A549 (cell line): ENCODE results near the gene MYO15B. TPM values are rescaled to one million over a fixed set of nuclear protein-coding genes. Genes with fewer than 3 reads are reported as not detected.
A peak's percentile ranks its signal among the peaks of the same experiment; 100 is the strongest.

Experiments used
- ATOH8 ChIP-seq: fragments of 250-450 bp; sonication (Bioruptor Pico); IDR thresholded peaks from 2 replicates; pipeline ENCODE4 v1.5.0; 2020; ENCODE audit warnings: low read depth, mild to moderate bottlenecking, moderate library complexity
- BHLHE40 ChIP-seq: IDR thresholded peaks from 2 replicates; pipeline ENCODE4 v1.6.1; 2012; ENCODE audit warnings: low read depth, low read length, inconsistent platforms
- EHF ChIP-seq: fragments of 250-450 bp; sonication (Bioruptor Pico); IDR thresholded peaks from 2 replicates; pipeline ENCODE4 v1.5.0; 2020; ENCODE audit warnings: mild to moderate bottlenecking
- EP300 ChIP-seq, 2 experiments: fragments of >200 bp; sonication (Bioruptor Twin); formaldehyde crosslinking; IDR thresholded peaks; 2 replicates in 1 of 2; 3 replicates in 1 of 2; pipeline ENCODE4 v1.6.1; 2016 to 2017
- FOSL2 ChIP-seq, 2 experiments: fragments of 450-650 bp in 1 of 2; fragments of >200 bp in 1 of 2; sonication (Bioruptor Twin) in 1 of 2; formaldehyde crosslinking; IDR thresholded peaks; 2 replicates each; pipeline versions ENCODE4 v1.5.0 to v1.6.1; 2016 to 2020; ENCODE audit warnings: mild to moderate bottlenecking in 1 of 2, moderate library complexity in 1 of 2
- HDAC2 ChIP-seq: fragments of 200-600 bp; sonication (generic); IDR thresholded peaks from 2 replicates; pipeline ENCODE4 v1.6.1; 2016
- HES2 ChIP-seq: fragments of >200 bp; sonication (Bioruptor Twin); formaldehyde crosslinking; IDR thresholded peaks from 2 replicates; pipeline ENCODE4 v1.6.1; 2016
- HOXA7 ChIP-seq: fragments of 250-450 bp; sonication (Bioruptor Pico); IDR thresholded peaks from 2 replicates; pipeline ENCODE4 v1.5.0; 2020; ENCODE audit warnings: mild to moderate bottlenecking, moderate library complexity
- JUN ChIP-seq, 2 experiments: fragments of >200 bp; sonication (Bioruptor Twin); formaldehyde crosslinking; IDR thresholded peaks; 2 replicates in 1 of 2; 3 replicates in 1 of 2; pipeline ENCODE4 v1.6.1; 2016 to 2017
- MYC ChIP-seq: IDR thresholded peaks from 2 replicates; pipeline ENCODE4 v1.6.1; 2012; ENCODE audit warnings: mild to moderate bottlenecking, inconsistent platforms, low read length, improper control_type of control experiment, borderline replicate concordance
- NFE2L2 ChIP-seq: fragments of 150-350 bp; conservative IDR thresholded peaks from 2 replicates; pipeline ENCODE4 v1.6.1; 2014; ENCODE audit warnings: low read length
- RAD21 ChIP-seq, 2 experiments: fragments of >200 bp in 1 of 2; sonication (Bioruptor Twin) in 1 of 2; formaldehyde crosslinking in 1 of 2; IDR thresholded peaks in 1 of 2; conservative IDR thresholded peaks in 1 of 2; 2 replicates in 1 of 2; 3 replicates in 1 of 2; pipeline ENCODE4 v1.6.1; 2012 to 2018; ENCODE audit warnings: inconsistent platforms in 1 of 2
- RARB ChIP-seq: fragments of 250-450 bp; sonication (Bioruptor Pico); IDR thresholded peaks from 2 replicates; pipeline ENCODE4 v1.8.0; 2021; ENCODE audit warnings: mild to moderate bottlenecking, moderate library complexity
- RCOR1 ChIP-seq: fragments of 150-350 bp; IDR thresholded peaks from 2 replicates; pipeline ENCODE4 v1.6.1; 2014; ENCODE audit warnings: antibody characterized with exemption, low read length, low read depth
- RFX5 ChIP-seq: fragments of 450-650 bp; IDR thresholded peaks from 2 replicates; pipeline ENCODE4 v1.7.1; 2014; ENCODE audit warnings: antibody characterized with exemption, mild to moderate bottlenecking, moderate library complexity
- SREBF2 ChIP-seq: fragments of 450-650 bp; IDR thresholded peaks from 2 replicates; pipeline ENCODE4 v1.6.1; 2014; ENCODE audit warnings: mild to moderate bottlenecking, moderate library complexity
- TP53 ChIP-seq: fragments of 250-450 bp; sonication (Bioruptor Pico); IDR thresholded peaks from 2 replicates; pipeline ENCODE4 v1.5.0; 2021; ENCODE audit warnings: mild to moderate bottlenecking, moderate library complexity
- ZNF302 ChIP-seq: fragments of 250-450 bp; sonication (Bioruptor Pico); IDR thresholded peaks from 2 replicates; pipeline ENCODE4 v1.9.0; 2021; ENCODE audit warnings: inconsistent platforms, mild to moderate bottlenecking, moderate library complexity
- ZSCAN20 ChIP-seq: fragments of 250-450 bp; sonication (Bioruptor Pico); IDR thresholded peaks from 2 replicates; pipeline ENCODE4 v1.8.0; 2022; ENCODE audit warnings: mild to moderate bottlenecking, moderate library complexity
- polyA plus RNA-seq, 4 experiments: library from polyadenylated mRNA; depleted of rRNA in 3 of 4; stranded (reverse); fragments of >200 nt; fragmentation: RNase III in 1 of 4; extraction: RNeasy Plus Mini Kit Qiagen cat#74134 plus additional on column Dnase treatment in 1 of 4; gene quantifications; 2 replicates in 3 of 4; 3 replicates in 1 of 4; pipeline ENCODE4 v1.2.3, GENCODE V29; 2011 to 2017
- TF ChIP-seq, protein P1 (sequence below): fragments of 200-600 bp; sonication (generic); IDR thresholded peaks from 2 replicates; pipeline ENCODE4 v1.6.1; 2016; ENCODE audit warnings: antibody characterized with exemption, mild to moderate bottlenecking, moderate library complexity
- TF ChIP-seq, protein P2 (sequence below): fragments of 450-650 bp; IDR thresholded peaks from 2 replicates; pipeline ENCODE4 v1.6.1; 2014; ENCODE audit warnings: antibody characterized with exemption
- TF ChIP-seq, protein P3 (sequence below): IDR thresholded peaks from 2 replicates; pipeline ENCODE4 v1.6.1; 2012; ENCODE audit warnings: low read depth, borderline replicate concordance

Gene MYO15B
- polyA plus RNA-seq, 2 of the 4 experiments (the other 2 are of a cell fraction), result 12.4 to 33.9 TPM

GRCh38 chr17:75589012-75589918, 1.7 kb downstream of the MYO15B start (continued):
- TF ChIP-seq RFX5 (no peak), NFE2L2 (no peak), BHLHE40 (no peak), SREBF2 (no peak), HOXA7 (CRISPR knock-in tag) (no peak), HDAC2 (no peak), EP300 (IDR thresholded peaks at IDR 0.05) (no peak), ZSCAN20 (CRISPR knock-in tag) (no peak), EHF (CRISPR knock-in tag) (no peak), MYC (peak; percentile 35; the same call in 1 of the 2 replicates), ZNF302 (no peak), JUN (IDR thresholded peaks at IDR 0.05) (peak in 1 of 2 experiments; percentile 45; a peak in 1 of 5 replicates), RCOR1 (no peak), ATOH8 (CRISPR knock-in tag) (no peak), TP53 (no peak), FOSL2 (IDR thresholded peaks at IDR 0.05) (no peak), FOSL2 (CRISPR knock-in tag; IDR thresholded peaks at IDR 0.05) (no peak), RARB (no peak), RAD21 (conservative IDR thresholded peaks at IDR 0.05 in 1 of 2, IDR thresholded peaks at IDR 0.05 in 1 of 2) (peak; percentile 50 to 83), HES2 (no peak)
- TF ChIP-seq, protein P1, sequence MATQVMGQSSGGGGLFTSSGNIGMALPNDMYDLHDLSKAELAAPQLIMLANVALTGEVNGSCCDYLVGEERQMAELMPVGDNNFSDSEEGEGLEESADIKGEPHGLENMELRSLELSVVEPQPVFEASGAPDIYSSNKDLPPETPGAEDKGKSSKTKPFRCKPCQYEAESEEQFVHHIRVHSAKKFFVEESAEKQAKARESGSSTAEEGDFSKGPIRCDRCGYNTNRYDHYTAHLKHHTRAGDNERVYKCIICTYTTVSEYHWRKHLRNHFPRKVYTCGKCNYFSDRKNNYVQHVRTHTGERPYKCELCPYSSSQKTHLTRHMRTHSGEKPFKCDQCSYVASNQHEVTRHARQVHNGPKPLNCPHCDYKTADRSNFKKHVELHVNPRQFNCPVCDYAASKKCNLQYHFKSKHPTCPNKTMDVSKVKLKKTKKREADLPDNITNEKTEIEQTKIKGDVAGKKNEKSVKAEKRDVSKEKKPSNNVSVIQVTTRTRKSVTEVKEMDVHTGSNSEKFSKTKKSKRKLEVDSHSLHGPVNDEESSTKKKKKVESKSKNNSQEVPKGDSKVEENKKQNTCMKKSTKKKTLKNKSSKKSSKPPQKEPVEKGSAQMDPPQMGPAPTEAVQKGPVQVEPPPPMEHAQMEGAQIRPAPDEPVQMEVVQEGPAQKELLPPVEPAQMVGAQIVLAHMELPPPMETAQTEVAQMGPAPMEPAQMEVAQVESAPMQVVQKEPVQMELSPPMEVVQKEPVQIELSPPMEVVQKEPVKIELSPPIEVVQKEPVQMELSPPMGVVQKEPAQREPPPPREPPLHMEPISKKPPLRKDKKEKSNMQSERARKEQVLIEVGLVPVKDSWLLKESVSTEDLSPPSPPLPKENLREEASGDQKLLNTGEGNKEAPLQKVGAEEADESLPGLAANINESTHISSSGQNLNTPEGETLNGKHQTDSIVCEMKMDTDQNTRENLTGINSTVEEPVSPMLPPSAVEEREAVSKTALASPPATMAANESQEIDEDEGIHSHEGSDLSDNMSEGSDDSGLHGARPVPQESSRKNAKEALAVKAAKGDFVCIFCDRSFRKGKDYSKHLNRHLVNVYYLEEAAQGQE, result no peak
- TF ChIP-seq, protein P2, sequence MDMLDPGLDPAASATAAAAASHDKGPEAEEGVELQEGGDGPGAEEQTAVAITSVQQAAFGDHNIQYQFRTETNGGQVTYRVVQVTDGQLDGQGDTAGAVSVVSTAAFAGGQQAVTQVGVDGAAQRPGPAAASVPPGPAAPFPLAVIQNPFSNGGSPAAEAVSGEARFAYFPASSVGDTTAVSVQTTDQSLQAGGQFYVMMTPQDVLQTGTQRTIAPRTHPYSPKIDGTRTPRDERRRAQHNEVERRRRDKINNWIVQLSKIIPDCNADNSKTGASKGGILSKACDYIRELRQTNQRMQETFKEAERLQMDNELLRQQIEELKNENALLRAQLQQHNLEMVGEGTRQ, result no peak
- TF ChIP-seq, protein P3, sequence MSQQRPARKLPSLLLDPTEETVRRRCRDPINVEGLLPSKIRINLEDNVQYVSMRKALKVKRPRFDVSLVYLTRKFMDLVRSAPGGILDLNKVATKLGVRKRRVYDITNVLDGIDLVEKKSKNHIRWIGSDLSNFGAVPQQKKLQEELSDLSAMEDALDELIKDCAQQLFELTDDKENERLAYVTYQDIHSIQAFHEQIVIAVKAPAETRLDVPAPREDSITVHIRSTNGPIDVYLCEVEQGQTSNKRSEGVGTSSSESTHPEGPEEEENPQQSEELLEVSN, result no peak
